Measurements from ENCODE around the gene CA10.

Gene CA10

DNA sequence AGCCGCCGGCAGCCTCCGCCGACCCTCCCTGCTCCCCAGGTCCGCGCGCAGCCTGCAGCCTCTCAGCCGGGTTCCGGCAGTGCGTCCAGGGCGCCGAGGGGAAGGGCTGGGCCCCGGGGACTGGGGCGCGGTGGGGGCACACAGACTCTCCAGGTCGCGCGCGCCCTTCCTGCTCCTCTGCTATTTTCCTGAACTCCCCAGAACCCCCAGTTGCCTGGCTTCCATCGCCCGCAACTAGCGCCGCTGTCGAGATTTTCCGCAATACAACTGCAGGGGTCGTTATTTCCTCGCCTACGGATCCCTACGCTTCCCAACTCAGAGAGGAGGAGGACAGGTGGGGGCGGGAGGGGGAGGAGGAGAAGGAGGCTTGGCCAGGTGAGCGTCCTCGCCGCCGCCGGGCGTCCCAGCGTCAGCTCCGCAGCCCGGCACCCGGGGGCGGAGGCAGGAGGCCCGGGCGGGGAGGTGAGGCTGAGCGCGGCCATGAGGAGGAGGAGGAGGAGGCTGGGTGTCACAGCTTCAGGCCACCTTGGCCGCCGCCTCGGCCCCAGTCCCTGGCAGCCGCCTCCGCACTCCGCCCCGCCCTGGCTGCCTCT lies at the start of gene CA10:
Gene CA10 (minus strand): TSS at position 265 of the 593 bp plus-strand sequence.
- DNase-seq (ENCODE audit: low read depth in 2 of 3, low spot score in 2 of 3): no peak

DNA sequence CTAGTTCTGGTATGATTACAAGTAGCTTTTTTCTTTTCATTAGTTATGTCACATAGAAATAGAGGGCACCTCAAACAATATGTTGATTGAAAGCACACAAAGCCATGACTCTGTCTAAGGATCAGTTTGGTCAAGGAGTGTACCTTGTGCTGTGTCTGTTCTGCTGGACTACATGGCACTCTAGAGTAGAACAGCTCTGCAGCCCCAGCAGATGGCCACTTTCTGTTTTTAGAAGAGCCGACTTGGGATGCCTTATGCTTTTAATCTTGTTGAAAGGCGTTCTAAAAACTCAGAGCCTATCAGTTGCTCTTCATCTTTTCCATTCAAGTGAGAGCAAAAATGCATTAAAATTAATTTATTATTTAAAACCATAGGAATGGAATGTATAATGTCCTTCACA lies 49.3 kb upstream of the CA10 start:
- DNase-seq (ENCODE audit: low read depth in 2 of 3, low spot score in 2 of 3): no peak

DNA sequence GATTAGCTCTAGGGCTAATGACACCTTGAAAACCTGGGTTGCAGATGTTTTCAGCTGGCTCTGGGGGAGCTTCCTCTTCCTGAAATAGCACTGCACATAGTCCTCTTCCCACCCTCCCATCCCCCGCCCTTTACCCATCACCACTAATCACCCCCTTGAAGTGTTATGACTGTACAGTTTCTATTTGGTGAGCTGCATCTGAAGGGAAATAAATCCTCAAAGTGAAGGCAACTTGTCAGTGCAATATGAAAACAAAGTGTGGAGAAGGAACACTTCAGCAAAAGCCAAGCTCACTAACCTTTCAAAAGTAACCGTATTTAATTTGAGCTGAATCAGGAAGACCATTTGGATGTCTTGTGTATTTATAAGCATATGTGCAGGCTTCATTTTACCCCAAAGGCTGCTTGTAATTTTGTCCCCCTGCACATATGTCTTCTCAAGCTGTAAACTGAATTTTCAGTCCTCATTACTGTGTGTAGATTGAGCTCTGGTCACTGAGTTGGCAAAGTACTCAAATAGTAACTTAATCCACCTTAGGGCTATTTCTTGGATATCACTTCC lies 44.1 kb upstream of the CA10 start:
- DNase-seq (ENCODE audit: low read depth in 2 of 3, low spot score in 2 of 3): no peak

DNA sequence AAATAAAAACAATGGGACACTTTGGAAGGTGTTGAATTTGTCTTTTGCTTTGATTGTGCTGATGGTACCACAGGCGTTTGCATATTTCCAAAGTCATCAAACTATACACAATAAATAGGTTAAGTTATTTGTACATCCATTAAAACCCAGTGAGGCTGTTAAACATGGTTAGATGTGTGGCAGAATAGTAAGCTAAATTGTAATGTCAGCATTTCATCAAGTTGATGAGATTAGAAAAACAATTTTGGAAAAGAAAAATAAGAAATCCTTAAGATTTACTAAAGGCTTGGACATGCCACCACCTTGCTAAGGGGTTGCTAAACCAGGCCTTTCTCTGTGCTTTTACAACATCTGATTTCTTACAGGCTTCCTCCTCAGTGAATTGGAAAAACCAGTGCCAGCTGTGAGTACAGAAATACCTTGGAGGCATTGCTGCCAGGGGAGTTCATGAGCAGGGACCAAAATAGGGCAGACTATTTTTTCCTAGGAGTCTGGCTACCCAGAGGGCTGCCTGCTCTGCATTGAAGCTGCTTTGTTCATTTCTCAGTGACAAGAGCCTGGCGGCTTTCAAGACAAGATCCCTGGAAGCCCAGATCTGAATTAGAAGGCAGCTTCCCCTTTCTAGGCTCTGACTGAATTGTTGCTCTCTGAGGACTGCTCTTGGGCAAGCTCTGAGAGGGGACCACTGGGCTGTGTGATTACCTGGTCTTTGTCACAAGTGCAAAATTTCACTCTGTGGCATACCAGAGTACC lies 43.4 kb upstream of the CA10 start:
- DNase-seq (ENCODE audit: low read depth in 2 of 3, low spot score in 2 of 3): no peak

DNA sequence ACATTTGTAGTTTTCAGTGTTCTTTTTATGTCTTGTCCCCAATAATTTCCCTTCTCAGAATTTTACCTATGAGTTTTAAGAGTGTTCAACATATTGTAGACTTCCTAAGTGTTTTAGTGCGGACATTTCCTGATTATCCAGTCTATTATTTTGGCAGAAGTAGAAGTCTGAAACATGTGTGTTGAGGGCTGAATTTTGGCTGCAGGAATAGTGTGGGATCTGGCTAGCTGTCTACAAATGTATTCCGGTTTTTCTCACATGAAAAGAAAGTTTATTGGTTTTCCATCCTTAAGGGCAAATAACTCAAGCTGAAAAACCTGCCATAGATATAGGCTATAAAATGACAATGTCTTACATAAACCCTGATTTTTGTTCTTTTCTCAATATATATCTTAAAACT lies 33.0 kb upstream of the CA10 start:
- DNase-seq (ENCODE audit: low read depth in 2 of 3, low spot score in 2 of 3): no peak

DNA sequence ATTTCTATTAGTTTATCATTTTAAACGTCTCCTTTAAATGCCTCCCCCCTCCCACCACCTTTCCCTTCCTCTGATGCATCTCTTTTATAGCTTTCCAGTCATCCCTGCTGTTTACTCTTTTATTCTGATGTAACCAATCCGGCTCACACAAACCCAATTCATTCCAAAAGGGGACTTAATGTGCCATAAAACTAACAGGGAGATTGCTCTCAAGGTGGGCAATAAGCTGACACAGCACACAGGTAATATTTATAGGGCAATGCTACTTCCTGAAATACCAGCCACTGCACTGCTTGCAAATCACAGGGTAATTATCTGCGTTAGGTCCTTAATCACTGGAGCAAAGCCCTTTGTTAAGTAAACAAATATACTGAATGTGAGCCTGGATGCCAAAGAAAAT lies 23.3 kb upstream of the CA10 start:
- no peak for DNase-seq (ENCODE audit: low read depth in 2 of 3, low spot score in 2 of 3)

DNA sequence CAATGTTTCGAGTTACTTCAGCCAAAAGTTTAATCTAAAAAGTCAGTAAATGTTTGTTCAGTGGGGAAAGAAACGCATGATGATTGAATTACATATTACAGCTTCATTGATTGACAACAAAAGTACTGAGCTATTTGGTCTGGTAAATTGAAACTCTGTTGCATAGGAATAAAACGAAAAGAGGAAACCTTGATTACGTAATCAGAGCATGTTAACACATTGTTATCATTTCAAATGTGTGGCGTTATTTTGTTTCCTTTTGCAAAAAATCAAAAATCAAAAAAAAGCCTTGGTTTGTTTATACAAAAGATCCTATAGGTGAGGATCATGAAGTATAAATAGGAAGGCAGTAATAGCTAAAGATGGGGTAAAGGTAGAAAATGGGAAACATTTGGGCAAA lies 19.5 kb upstream of the CA10 start:
- no peak for DNase-seq (ENCODE audit: low read depth in 2 of 3, low spot score in 2 of 3)

DNA sequence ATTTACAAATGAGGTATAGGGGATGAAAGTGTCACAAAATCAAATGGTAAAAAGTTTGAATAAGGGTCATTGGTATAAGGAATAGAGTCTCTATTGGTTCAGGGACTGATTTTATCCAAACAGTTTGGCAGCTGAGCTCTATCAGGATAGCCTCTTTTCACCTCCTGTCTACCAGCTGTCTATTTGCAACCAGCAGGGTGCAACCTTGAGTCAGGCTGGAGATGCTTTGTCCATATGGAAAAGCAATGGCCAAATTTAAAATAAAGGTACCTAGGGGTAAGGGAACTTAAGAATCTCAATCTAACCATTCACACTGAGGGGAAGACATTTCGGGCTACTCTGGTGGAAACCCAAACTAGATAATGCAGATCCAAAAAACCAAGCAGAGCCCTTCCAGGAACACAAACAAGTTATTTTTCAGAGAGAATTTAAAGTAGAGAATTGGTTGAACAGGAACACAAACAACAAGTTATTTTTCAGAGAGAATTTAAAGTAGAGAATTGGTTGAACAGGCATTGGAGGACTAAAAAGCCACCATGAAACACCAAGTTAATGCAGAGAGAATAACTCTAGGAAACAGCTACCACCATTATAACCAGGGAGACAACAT lies 12.6 kb upstream of the CA10 start:
- DNase-seq (ENCODE audit: low read depth in 2 of 3, low spot score in 2 of 3): no peak

DNA sequence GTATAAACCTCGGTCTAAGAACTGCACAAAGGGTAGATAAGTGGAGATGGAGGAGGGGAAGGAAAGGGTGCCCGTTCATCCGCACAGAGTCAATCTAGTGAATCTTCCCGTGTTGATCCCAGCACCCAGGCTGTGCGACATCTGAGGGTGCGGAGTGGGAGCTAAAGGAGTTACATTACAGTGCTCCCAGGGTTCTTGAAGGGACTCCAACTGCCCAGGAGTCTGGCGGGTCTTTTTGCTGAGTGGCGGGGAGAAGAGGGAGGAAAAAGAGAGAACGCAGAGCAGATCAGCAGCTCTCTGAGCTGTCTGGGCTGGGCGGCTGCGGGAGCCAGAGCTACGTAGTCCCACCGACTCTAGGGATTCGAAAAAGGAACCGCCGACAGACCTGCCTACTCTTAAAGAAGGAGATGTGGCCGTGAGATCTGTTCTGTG lies 1.6 kb upstream of the CA10 start:
- DNase-seq (ENCODE audit: low read depth in 2 of 3, low spot score in 2 of 3): no peak

DNA sequence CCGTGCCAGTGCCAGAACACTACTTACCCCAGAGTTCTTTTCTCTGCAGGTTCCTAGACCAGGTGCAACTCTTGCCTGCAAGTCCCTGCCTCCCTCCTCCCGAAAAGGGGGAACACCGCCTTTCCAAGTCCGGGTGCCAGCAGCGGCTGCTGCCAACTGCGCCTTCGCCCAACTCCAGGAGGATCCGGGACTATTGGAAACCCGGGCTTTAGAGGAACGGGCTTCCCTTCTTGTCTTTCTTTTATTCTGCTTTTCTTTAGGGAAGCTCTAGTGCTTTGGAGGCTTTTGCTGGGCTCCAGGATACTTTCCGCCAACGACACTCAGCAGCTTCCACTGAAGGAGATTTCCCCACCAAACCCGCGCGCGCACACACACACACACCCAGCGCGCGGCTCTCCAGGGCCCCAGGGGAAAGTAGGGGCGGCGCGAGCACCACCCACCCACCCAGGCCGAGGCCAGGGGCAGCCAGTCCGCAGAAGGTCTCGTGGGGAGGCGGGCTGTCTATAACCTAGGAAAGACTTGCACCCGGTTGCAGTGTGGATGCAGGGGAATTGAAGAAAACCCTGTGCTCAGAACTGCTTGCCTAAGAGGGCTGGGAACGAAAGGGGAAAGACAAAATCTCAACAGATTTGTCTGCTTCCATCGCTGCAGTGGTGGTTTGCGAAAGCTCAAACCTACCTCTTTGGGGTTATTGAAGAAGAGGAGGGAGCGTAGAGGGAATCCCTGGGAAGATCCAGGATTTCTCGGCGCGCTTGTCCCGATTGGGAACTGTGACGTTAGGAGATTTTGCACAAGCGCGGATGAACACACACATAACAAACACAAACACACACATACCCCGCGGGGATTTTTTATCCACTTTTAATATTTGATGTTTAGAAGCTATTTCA lies 977 bp upstream of the CA10 start:
- no peak for DNase-seq (ENCODE audit: low read depth in 2 of 3, low spot score in 2 of 3)

DNA sequence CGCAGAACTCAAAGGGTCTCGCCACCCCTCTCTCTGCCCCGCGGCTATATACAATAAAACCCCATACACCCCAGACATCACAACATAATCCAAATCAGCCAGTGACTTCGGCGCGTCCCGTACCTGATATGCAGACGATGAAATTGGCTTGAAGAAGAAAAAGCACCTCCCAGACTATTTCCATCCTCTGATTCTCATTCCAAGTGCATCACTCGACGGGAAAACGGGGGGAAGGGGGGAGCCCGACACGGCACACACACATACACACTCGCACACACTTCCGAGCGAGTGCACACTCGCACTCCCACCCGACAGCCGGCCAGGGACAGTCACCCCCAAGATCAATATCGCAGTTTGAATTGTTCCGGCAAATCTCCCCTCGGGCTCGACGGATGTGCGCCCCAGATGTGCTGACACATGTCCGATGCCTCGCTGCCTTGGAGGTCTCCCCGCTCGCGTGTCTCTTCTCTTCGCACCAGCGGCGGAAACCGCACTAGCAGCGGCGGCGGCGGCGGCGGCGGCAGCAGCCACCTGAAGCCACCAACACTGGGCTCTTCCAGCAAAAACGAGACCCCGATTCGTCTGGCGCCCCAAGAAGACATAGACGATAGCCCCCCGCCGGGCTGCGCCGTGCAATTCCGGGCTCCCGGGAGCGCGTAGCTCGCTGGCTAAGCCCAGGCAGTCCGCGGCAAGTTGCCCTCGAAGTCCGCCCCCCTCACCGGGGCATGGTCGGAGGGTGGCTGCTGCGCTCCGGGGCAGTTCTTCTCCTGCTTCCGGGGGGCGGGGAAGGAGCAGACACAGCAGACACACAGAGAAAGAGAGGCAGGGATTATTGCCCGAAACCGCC lies 688 bp downstream of the CA10 start:
- no peak for DNase-seq (ENCODE audit: low read depth in 2 of 3, low spot score in 2 of 3)

DNA sequence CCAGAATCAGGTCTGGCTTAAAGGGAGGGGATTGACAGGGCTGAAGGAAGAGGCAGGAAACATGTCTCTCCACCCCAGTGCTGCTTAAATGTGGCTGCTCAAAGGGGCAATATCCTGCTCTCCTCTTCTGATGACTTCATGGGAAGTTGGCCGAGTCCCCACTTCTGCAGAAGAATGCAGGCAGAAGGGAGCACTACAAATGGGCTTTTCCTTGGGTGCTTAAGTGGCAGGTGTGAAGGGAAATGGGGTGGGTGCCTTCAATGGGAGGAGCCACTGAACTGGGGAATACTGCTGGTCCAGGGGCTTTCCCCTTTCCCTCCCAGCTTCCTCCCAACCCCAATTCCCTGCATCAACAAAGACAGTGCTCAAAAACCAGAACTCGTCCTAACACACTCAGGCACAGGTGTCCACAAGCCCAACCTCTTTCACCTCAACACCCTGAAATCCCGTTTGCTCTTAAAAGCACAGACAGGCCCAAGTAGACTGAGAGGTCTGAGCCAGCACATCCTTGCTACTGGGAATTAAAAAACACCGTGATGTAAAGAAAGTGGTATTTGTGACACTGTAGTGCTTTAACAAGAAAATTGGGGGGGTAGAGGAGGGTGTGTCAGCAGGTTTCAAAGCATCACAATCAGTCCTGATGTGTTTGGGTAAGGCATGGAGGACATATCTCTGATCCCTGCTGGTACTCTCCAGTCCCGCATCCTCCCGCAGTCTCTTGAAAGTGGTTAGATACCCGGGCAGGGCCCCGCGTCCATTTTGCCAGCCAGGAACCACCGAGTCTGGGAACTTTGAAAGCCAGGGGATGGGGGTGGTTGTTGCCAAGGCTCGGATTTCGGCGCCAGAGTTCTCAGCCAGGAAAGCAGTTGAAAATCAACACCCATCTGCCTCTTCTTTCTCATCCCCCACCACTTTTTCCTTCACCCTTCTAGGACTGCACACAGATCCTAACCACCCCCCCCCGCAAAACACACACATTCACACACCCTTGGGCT lies 1.6 kb downstream of the CA10 start:
- no peak for DNase-seq (ENCODE audit: low read depth in 2 of 3, low spot score in 2 of 3)

DNA sequence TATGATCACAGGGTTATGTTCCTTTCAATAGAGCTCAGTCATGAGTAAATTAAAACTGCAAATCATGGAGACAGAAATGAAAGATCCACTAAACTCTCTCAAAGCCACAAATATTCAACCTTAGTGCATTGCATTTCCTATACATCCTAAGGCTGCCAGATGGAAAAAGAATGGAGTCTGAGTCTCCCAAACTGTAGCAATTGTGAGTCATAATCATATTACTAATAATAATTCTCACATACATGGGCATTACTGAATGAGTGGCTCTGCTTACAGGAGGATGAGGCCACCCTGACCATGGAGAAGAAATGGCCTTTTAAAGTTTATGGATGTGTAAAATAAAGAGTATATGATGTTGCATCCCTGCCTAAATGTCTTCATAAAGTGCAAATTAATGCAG lies 3.2 kb downstream of the CA10 start:
- no peak for DNase-seq (ENCODE audit: low read depth in 2 of 3, low spot score in 2 of 3)

DNA sequence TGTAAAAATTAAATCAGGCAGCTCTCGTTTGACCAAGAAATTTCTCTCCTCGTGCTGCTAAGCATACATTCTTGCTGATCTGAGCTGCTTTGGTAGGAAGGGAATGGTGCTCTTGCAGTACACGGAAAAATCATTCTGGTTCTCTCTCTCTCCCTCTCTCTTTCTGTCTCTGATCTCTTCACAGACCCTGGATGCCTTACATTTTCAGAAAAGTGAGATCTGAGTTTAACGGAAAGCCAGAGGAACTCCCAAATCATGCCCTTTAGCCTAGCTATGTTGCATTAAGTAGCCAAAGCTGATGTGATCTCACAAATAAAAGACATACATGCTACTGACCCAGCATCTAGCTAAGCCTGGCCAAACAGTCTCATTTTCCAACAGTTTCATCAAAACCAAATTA lies 4.0 kb downstream of the CA10 start:
- no peak for DNase-seq (ENCODE audit: low read depth in 2 of 3, low spot score in 2 of 3)

DNA sequence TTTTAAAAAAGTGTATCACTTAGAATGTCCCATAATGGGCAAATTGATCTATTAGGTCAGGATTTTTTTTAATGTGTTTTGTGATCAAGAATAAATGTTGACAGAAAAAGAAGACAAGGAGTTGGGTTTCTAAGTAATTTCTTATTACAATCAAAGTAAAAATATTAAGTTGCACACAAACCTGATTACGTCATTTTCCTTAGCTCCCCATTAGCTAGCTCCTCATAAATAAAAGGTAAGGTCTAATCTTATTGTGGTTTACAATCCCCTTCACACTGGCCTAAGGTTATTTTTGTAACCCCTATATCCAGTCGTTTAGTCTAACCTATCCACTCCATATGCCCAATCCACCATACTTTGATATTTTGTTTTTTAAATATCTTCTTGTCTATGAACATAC lies 7.6 kb downstream of the CA10 start:
- no peak for DNase-seq (ENCODE audit: low read depth in 2 of 3, low spot score in 2 of 3)

DNA sequence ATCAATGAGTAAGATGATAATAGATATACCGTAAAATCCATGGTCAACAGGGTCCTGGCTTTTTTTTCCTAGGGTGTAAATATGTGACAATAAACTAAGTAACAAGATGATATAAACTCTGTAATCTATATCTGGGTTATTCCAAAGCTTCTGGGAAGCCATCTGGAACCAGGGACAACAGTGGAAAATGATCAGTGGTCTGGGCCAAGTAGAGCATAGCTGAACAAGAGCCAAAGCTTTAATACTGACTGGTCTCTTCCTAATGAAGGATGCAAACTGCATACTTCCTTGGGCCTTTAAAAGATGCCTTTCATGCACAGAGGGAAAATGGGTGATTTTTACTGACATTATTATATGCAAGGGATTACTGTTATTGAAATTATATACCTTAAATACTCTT lies 8.9 kb downstream of the CA10 start:
- no peak for DNase-seq (ENCODE audit: low read depth in 2 of 3, low spot score in 2 of 3)

DNA sequence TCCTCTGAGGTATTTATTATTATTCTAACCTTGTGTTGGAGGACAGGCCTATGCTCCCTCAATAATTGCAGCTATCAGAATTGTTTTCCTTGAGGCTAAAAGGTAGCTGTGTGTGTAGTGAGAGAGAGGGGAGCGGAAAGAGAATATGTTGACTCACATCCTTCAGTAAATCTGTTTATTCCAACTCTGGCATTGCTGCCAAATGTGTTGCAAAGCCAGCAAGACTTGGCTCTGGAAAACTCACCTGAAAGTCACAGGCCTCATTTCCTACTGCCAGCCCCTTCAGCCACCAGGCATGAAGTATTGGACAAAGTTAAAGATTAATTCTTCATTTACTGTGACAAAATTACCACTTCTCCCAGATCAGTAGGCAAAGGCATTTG lies 9.6 kb downstream of the CA10 start:
- DNase-seq (ENCODE audit: low read depth in 2 of 3, low spot score in 2 of 3): no peak

DNA sequence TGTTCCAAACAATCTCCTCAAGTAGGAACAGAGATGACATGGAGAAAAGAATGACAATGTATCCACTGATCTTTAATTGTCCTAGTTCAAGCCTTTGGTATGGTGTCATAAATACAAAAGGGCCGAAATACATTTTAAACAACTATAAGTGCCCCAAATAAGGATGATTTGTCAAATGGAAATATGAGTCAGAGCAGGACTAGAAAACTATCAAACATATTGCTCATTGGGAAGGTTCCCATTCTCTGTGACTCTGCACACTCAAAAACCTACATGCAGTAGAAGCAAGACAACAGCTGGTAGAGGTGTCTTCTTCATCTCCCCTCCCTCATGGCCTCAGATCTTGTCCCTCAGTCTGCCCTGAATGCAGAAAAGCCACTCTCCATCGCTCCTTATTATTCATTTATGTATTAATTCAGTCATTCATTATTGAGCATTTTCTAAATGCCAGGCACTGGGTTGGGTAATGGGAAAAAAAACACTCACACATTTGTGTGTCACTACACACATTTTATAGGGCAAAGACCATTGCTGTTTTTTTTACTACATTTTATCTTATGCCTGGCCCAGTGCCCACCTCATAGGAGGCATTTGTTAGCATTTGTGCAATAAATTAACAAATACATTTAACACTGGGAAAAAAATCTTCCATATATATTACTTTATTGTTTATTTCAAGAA lies 10.1 kb downstream of the CA10 start:
- no peak for DNase-seq (ENCODE audit: low read depth in 2 of 3, low spot score in 2 of 3)

DNA sequence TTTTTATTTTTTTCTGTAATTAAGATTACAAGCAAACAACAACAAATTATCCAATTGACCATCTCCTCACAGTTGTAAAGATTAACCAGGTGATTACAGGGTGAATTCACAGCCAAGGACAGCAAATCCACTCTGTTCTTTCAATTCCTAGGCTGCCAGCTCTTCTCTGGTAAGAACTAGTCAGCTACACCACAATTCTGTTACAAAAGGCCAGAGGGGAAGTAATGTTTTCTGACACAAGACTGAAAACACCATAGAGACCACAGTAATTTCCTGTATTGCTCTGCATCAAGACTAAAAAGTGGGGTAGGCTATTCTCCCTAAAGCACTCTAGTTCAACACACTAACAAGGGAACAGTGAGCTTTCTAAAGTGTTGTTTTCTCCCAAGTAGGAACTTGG lies 10.6 kb downstream of the CA10 start:
- no peak for DNase-seq (ENCODE audit: low read depth in 2 of 3, low spot score in 2 of 3)
